Stimulated activated CD8-positive, alpha-beta memory T cell treated with anti-CD3 and anti-CD28 coated beads, Interleukin-4, amount 100 ng/mL, for 48 hours (primary cell): ENCODE data around the gene PRIM2.
"Not testable (repeated sequence)": the region's sequence is repeated elsewhere in the genome, so short reads cannot be mapped to it uniquely, and the experiment has no call there.

Experiments
- DNase-seq: peaks from one replicate; pipeline ENCODE4 v3.0.0-alpha.2; 2020

Gene PRIM2

DNA sequence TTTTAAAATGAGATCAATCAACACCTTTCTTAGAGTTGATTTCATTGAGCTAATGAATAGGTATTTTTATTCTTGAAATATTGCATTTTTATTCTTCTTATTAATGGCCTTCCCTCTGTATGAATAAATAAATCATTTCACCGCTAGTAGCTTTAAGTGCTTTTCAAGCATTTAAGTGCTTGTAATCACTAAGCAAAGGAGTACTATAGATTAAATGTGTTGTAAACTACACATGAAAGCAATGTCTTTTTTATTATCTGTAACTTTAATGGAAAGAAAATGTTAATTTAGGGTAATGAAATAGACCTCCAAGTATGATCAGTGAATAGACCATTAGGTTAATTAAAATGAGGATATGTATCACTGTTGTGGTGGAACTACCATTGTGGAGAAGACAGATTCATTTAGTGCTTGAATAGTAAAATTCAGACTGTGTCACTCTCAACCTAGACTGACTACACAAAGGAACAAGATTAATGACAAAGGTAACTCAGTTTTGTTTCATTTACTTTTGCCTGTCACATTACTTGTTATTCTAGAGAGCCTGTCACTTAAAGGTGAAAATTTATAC, 132.2 kb downstream of the PRIM2 start:
- not testable (repeated sequence) for DNase-seq

DNA sequence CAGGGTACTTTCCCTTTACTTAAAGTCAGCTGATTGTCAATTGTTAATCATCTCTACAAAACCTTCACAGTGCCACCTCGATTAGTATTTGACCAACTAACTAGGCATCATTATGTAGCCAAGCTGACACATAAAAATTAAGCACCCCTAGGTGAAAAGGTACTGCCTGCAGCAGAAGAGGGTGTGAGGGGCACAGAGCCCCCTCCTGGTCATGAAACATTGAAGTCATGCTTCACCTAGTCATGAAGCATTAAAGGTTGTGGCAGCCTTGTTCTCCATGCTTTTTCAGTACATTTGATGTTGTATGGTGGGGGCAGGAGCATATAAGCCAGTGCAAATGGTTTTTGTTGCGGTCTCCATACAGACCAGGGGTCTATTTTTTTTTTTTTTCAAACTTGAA, 142.4 kb downstream of the PRIM2 start:
- not testable (repeated sequence) for DNase-seq

DNA sequence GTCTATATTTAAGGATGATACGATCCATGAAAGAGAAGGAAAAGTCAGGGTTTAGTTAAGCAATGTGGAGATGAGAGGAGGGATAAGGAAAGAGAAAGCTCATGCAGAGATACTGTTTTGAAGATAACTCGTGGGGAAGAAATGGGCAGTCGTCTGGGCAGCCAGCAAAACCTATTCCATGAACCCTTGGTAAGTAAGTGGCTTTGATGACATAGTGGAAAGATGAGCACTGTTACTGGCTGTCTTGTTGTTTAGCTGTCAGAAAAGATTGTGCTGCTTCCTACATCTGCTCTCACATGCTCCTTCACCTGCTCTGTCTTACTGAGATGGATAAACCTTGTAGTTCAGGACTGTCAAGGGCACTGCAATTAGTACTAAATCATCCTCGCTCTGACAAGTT, 143.6 kb downstream of the PRIM2 start:
- DNase-seq, result not testable (repeated sequence)

DNA sequence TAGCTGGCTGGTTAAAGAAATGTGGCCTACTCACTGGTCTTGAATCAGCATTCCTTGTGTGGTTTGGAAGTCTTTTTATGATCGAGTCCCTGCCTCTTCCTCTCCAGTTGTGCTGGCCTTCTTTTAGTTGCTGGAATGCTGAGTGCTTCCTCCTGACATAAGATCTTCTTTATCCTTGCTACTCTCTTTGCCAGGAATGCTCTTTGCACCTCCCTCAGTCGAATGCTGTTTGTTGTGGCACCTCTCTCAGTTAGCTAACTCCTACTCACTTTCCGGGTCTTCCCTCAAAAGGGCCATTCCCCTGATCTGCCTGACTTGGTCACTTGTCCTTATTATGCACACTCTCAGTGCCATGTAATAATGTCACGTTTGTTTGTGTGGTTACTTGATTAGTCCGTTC, 146.4 kb downstream of the PRIM2 start:
- not testable (repeated sequence) for DNase-seq

DNA sequence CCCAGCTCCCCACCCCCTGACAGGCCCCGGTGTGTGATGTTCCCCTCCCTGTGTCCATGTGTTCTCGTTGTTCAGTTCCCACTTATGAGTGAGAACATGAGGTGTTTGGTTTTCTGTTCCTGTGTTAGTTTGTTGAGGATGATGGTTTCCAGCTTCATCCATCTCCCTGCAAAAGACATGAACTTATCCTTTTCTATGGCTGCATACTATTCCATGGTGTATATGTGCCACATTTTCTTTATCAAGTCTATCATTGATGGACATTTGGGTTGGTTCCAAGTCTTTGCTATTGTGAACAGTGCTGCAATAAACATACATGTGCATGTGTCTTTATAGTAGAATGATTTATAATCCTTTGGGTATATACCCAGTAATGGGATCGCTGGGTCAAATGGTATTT, 148.5 kb downstream of the PRIM2 start:
- not testable (repeated sequence) for DNase-seq

DNA sequence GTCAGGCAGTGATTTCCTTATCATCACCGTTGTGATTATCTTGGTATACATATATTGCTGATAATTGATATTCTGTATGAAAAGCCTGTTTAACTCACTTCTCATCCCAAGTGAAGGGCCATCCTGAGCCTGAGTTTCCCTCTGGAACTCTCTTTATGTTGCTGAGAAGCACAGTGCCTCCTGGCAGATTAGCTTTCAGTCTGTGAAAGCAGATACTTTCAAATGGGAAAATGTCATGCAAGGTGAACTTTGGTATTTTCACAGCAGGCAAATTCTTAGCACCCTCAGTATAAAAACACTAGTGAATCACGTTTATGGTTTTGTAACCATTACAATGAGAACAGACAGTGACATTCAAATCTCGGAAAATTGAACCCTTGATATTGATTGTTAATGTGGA, 151.6 kb downstream of the PRIM2 start:
- no peak for DNase-seq

DNA sequence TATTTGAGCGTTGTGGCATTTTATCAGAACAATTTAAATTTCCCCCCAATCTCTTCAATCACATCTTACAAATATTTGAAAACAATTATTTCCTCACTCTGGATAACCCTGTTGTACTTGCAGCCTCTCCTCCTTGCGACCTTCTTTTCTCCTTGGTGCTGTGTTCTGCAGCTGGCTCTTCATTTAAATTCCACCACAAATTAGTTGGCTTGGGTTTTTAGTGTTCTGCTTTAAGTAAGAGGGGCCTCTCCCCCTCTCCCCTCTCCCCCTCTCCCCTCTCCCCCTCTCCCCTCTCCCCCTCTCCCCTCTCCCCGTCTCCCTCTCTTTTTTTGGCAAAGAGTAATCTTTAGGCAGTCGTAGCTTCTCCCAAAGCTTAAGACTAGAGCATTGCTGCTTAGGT, 152.7 kb downstream of the PRIM2 start:
- not testable (repeated sequence) for DNase-seq

DNA sequence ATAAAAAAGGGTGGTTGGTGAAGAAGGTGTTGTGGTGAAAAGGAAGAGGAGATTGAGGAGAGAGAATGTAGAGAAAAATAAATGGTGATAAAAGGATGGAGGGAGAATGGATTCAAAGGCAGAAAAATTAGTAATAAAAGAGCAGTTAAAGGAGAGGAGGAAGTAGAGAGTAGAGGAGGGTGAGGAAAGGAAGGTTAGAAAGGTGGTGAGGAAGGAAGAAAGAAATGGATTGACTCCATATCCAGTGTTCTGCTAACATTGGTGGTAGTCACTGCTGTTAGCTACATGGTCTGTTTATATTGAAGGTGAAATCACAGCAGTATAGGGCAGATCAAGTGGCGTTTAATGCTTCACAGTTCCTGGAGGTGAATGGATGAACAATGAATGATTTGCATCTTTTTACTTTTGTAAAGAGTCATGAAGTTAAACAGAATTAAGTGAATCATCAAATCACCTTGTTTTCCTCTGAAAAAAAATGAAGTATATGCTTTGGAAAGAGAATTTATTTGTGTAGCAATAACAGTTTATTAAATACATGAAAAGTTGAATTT, 154.0 kb downstream of the PRIM2 start:
- DNase-seq, result not testable (repeated sequence)

DNA sequence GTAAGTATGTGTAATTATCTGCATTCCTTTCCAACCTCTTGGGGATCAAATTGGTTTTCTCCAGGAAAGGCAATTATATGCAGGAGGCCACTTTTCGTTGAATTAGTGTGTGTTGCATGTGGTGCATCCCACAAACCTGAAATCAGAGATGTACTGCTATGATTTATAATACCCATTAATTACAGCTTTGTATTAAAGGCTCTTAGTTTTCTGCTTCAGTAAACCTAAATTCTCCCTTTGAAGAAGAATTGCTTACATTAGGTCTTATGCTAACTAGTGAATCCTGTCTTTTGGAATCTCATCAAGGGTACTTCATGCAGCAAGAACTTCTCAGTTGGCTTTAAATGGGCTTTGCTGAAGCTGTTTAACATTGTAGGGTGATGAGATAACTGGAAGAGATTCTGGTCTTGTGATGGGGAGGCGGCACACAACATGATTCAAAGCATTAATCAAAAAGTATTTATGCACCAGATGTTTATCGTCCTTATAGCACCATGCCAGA, 155.5 kb downstream of the PRIM2 start:
- DNase-seq, result not testable (repeated sequence)

DNA sequence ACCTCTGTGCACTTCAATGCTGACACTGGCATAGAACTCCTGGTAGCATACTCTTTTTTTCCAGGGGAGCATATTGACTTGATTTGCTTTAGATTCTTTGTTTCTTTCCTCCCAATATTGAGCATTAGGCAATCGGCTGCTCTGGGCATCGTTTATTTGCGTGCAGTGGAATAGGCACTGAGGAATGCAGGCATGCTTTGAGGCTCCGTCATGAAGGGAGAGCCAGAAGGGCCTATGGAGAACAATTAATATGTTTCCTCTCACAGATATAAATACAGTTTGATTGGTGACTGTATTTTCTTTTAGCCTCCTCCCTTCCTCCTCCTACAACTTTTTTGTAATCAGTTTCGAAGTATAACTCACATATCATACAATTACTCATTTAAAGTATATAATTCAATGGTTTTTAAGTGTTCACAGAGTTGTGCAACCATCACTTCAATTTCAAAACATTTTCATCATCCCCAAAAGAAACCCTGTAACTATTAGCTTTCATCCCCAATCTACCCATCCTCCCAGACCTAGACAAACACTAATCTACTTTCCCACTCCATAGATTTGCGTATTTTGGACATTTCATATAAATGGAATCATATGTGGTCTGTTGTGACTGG, 157.5 kb downstream of the PRIM2 start:
- not testable (repeated sequence) for DNase-seq

DNA sequence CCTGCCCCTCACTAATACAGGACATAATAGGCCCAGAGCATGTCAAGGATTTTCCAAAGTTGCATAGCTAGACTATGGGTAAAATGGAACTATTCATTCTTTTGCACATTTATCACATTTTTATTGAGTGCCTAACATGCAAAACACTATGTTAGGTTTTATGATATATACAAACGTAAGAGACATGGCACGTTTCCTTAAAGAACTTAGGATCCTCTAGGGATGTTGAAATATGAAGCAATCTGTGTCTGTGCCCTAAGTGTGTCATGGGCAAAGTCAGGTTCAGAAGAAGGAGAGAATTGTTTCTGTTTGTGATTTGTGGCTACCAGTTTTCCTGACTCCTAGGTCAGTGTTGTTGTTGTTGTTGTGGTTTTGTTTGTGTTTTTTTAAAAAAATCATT, 158.2 kb downstream of the PRIM2 start:
- DNase-seq, result not testable (repeated sequence)

DNA sequence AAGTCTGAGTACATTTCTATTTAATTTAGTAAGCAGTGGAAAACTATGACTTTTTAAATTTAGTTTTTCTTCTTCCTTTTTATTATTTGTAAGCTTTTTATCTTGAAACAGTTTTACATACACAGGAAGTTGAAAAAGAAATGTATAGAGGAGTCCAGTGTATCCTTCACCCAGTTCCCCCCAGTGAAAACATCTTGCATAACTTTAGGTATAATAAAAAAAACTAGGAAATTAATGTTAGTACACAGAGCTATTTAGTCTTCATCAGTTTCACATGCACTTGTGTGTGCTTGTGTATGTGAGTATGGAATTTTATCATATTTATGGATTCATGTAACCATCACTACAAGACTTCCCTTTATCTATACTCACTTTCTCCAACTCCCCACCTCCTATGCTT, 162.8 kb downstream of the PRIM2 start:
- DNase-seq, result not testable (repeated sequence)

DNA sequence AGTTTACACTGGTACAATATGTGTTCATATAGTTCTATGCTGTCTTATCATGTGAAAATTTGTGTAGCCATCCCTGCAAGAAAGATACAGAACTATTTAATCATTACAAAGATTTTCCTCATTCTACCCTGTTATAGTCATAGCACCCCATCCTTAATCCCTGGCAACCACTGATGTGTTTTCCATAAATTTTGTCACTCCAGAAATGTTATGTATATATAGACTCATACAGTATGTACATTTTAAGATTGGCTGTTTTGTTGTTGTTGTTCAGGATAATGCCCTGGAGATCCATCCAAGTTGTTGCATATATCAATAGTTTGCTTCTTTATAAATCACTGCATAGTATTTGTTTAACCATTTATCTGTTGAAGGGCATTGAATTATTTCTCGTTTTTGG, 163.7 kb downstream of the PRIM2 start:
- not testable (repeated sequence) for DNase-seq

DNA sequence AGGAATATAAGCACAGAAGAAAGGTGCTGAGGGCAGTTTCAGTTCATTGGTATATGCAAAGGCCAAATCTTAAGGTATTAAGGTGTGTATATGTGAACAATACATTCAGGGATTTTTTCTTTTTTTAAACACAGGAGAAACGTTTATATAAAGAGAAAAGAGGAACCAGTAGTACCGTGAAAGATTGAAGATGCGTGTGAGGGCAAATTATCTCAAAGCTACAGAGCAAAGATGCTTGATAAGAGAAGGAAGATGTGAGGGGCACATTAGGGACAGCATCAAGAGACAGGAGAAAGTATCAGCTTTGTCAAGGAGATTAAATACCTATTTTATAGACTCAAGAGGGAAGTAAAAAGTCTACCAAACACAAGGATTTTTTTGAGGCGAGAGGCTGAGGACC, 165.0 kb downstream of the PRIM2 start:
- DNase-seq, result not testable (repeated sequence)

DNA sequence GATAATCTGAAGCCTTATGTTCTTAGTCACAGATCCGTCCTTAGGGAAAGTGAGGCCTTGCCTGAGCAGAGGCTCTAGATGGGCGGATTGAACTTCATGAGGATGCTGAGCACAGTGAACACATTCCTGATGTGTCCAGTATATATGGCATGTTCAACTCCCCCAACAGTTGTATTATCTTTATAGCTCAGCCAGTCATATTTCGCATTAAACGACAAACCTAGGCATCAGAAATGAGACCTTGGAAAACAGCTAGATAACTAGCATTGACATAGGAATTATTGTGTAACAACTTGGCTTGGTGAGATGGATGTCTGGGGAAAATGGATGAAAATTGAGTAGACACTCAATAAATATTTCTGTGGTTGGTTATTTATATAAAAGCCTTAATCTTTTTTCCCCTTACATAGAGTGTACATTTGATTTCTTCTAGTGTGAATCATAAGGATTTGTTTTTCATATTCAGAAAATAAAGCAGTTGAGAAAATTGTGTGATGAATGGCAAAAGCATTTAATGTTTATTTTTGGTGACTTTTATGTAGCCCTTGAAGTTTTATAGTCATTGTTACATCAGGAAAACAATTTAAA, 169.2 kb downstream of the PRIM2 start:
- DNase-seq, result not testable (repeated sequence)

DNA sequence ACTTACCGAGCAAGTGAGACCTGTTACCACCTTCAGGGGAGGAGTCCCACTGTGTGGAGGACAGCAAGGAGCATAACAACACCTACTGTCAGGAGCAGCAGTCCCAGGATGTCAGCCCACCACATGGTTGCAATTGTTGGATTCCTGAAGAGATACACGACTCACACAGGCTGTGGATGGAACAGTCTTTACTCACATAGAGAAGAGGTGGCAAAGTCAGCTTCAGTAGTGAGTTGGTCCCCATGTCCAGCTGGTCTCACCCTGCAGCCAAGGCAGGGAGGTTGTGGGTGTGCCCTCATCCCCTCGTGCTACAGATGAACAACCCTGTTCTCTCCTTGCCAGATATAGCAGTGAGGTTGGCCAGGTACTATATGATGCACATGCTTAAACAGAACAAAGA, 171.1 kb downstream of the PRIM2 start:
- DNase-seq, result not testable (repeated sequence)

DNA sequence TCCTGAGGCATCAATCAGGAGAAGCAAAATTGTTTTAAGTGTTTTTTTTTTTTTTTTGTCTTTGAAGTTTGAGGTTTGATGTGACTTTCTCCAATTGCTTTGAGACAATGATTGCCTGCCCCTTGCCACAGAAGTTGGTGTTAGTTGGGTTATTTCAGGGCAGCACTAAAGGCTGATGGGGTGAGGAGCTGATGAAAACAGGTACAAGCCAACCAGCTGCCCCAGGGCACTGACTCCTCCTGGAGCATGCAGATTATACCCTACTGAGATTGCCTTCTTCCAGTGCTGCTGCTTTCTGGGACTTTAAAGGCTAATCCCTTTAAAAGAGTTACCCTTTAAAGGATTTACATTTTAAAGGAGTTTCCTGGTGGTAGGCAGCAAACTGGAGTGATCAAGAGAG, 172.5 kb downstream of the PRIM2 start:
- not testable (repeated sequence) for DNase-seq

DNA sequence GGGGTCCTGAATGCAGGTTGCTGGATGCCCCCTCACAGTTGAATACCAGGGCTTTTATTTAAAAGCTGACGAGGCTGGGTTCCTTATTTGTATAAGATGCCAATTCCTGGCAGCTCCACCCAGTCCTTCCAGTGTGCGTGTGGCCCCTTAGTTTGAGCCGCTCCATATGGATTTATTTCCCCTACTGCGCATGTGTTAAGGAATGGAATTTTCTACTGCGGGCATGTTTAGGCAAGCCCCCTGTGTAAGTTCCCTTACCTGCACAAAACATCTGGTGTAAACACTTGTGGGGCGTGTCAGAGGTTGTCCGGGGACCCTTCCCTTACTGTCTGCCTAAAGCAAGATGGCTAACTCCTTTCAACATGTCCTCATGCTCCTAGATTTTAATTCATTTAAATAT, 174.4 kb downstream of the PRIM2 start:
- not testable (repeated sequence) for DNase-seq

DNA sequence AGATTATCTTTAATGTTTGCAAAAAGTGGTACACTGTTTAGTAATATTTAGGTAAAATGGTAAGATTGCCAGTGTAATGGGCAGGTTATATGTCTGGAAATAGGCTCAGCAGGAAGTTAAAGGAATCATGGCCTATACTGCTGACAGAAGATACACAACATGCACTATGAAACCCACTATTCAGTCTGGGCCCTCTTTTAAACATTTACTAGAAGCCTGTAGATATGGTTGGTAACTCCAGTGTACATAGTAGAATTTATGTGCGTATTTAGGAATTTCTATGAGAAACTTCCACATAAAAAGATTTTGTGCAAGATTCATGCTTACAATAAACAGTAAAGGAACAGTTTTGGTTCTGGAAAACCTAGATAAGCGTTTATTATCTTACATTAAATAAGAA, 178.8 kb downstream of the PRIM2 start:
- not testable (repeated sequence) for DNase-seq

DNA sequence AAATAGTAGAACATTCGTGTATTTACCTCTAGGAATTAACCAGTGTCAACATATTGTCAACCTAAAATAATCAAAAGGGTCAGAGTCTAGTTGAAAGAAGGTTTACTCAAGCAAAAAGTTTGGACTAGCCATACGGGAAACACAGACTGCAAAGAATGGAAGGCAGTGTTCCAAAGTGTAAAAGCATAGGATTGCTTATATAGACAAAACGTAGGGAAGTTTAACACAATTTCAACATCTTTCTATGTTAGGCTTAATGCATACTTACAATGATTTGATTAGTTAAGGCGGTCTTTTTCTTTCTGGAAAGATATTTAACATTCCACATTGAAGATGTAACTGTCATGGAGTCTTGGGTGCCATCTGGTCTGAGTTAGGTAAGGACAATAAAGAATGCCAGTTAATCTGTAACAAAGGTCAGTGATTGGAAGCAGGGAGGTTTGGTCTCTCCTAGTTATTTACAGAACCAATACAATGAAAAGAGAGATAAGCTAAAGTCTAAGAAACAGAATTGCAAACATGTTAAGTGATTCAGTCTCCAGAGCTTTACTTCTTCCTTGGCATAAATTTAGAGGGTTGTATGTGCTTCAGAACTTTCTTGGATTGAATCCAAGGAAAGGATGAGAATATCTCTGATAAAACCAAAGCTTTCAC, 183.1 kb downstream of the PRIM2 start:
- DNase-seq, result not testable (repeated sequence)

DNA sequence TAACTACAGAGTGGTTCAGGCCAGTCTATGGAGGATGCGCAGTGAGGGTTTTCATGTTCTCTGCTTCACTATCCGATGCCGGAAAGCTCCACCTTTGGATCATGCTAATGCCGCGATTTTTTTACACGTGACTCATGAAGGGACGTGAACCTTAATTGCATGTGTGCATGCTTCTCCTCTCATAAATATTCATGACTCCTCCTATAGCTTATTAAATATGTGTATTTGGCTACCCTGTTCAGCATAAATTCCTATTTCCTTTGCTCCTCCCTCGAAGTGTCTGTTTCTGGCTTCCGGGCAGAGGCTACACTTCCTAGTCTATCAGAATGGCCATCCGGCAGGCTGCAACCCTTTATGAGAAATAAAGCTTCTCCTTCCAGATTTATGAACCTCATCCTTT, 185.0 kb downstream of the PRIM2 start:
- DNase-seq, result not testable (repeated sequence)

DNA sequence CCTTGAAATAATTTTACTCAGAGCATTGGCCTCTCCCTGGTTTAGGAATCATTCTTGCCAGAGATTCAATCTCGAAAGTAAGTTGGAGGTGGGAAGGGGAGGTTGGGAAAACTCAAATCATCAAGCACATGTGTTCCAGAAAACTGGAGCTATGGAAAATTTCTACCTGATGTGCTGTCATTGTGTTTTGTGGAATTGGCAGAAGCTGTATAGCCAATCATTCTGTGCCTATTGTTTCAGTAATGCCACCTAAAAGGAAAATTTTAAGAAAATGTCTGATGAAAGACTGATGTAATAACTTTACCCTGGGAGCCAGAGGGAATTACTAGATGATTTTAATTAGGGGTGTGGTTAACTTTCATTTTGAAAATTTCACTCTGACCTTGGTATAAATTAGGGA, 187.8 kb downstream of the PRIM2 start:
- DNase-seq, result not testable (repeated sequence)

DNA sequence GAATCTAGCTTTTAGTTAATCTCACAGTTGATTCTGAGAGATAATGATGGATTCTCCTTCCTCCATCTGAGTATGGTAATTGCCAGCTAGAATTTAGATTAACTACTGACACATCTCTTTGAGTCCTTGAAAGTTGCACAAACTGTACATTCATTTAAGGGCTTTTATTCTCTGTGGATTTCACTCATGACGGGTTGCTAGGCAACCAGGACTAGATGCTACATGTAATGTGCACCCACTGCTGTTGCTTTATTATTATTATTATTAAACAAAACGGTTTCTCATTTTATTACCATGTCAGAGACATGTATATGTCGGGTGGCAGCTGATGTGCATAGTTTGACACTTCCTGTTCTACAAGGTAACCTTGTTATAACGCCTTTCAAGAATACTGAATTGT, 193.0 kb downstream of the PRIM2 start:
- not testable (repeated sequence) for DNase-seq
